ENCODE measurements around the gene PI4KA. TPM values are rescaled to one million over a fixed set of nuclear protein-coding genes. Genes with fewer than 3 reads are reported as not detected.
"Not testable (repeated sequence)": the region's sequence is repeated elsewhere in the genome, so short reads cannot be mapped to it uniquely, and the experiment has no call there.

Gene PI4KA
- total and polyA plus RNA-seq, 4 donors: 35.4 to 107 (median 50.3) TPM

- DNase-seq: no peak
These were observed 117.5 kb downstream of the PI4KA start for GRCh38 chr22:20741008-20741633.

GRCh38 chr22:20740222-20740951 lies 118.2 kb downstream of the PI4KA start:
- ATAC-seq (ENCODE audit: insufficient read depth, low FRiP score) (no peak), DNase-seq (no peak)
- H3K27me3 ChIP-seq (ENCODE audit: control insufficient read depth in 3 of 3, insufficient read depth in 3 of 3, low read length in 2 of 3): no peaks in the 10 kb centered on the region
- no peaks in the 10 kb centered on the region for H3K4me1 ChIP-seq (ENCODE audit: control insufficient read depth in 5 of 5, insufficient read depth in 5 of 5, low read length in 5 of 5)
- no peak overlapping the region for H3K4me3 ChIP-seq
- 88 to 93% methylated on average over 2 of the region's 2 CpGs for WGBS, 2 donors
- H3K9ac ChIP-seq (ENCODE audit: insufficient read depth in 1 of 2, low read length in 2 of 2): no peak overlapping the region
- TF ChIP-seq CTCF (IDR thresholded peaks at IDR 0.05; ENCODE audit: control extremely low read depth, extremely low read depth): no peak
- H3K27ac ChIP-seq (ENCODE audit: low read depth in 1 of 2, low read length in 1 of 2): no peak overlapping the region
- peaks cover 0 to 4% (median 0%) of the 10 kb centered on the region in 4 donors for H3K9me3 ChIP-seq (ENCODE audit: control insufficient read depth in 4 of 4, insufficient read depth in 3 of 4, low read length in 3 of 4)
- peaks cover 4 to 31% (median 19%) of the 10 kb centered on the region in 4 donors for H3K36me3 ChIP-seq (ENCODE audit: control insufficient read depth in 4 of 4, insufficient read depth in 4 of 4, low read length in 4 of 4)

More at GRCh38 chr22:20741008-20741633, 117.5 kb downstream of the PI4KA start:
- Histone ChIP-seq H3K27ac (ENCODE audit: low read depth in 1 of 2, low read length in 1 of 2) (no peak overlapping the region), H3K9ac (ENCODE audit: insufficient read depth in 1 of 2, low read length in 2 of 2) (no peak overlapping the region), H3K9me3 (ENCODE audit: control insufficient read depth in 4 of 4, insufficient read depth in 3 of 4, low read length in 3 of 4) (peaks cover 0 to 4% (median 0%) of the 10 kb centered on the region in 4 donors), H3K4me3 (no peak overlapping the region), H3K36me3 (ENCODE audit: control insufficient read depth in 4 of 4, insufficient read depth in 4 of 4, low read length in 4 of 4) (peaks cover 6 to 31% (median 19%) of the 10 kb centered on the region in 4 donors), H3K27me3 (ENCODE audit: control insufficient read depth in 3 of 3, insufficient read depth in 3 of 3, low read length in 2 of 3) (no peaks in the 10 kb centered on the region), H3K4me1 (ENCODE audit: control insufficient read depth in 5 of 5, insufficient read depth in 5 of 5, low read length in 5 of 5) (no peaks in the 10 kb centered on the region)
- TF ChIP-seq CTCF (IDR thresholded peaks at IDR 0.05; ENCODE audit: control extremely low read depth, extremely low read depth): no peak
- ATAC-seq (ENCODE audit: insufficient read depth, low FRiP score): no peak
- 87 to 91% methylated on average over 6 of the region's 6 CpGs for WGBS, 2 donors

- Histone ChIP-seq H3K4me1 (ENCODE audit: control insufficient read depth in 5 of 5, insufficient read depth in 5 of 5, low read length in 5 of 5) (no peaks in the 10 kb centered on the region), H3K9ac (ENCODE audit: insufficient read depth in 1 of 2, low read length in 2 of 2) (no peak overlapping the region), H3K36me3 (ENCODE audit: control insufficient read depth in 4 of 4, insufficient read depth in 4 of 4, low read length in 4 of 4) (peaks cover 4 to 24% (median 17%) of the 10 kb centered on the region in 4 donors), H3K27me3 (ENCODE audit: control insufficient read depth in 3 of 3, insufficient read depth in 3 of 3, low read length in 2 of 3) (no peaks in the 10 kb centered on the region), H3K27ac (ENCODE audit: low read depth in 1 of 2, low read length in 1 of 2) (no peak overlapping the region), H3K4me3 (no peak overlapping the region), H3K9me3 (ENCODE audit: control insufficient read depth in 4 of 4, insufficient read depth in 3 of 4, low read length in 3 of 4) (peaks cover 0 to 4% (median 0%) of the 10 kb centered on the region in 4 donors)
- ATAC-seq (ENCODE audit: insufficient read depth, low FRiP score) (no peak), DNase-seq (no peak)
- no peak for TF ChIP-seq CTCF (IDR thresholded peaks at IDR 0.05; ENCODE audit: control extremely low read depth, extremely low read depth)
- 47 to 72% methylated on average over 10 to 12 of the region's 12 CpGs for WGBS, 2 donors
These were observed 120.1 kb downstream of the PI4KA start for GRCh38 chr22:20738394-20739089.

GRCh38 chr22:20736891-20737290 lies 121.7 kb downstream of the PI4KA start:
- not testable (repeated sequence) for DNase-seq; H3K9ac ChIP-seq (ENCODE audit: insufficient read depth in 1 of 2, low read length in 2 of 2); H3K27me3 ChIP-seq (ENCODE audit: control insufficient read depth in 3 of 3, insufficient read depth in 3 of 3, low read length in 2 of 3); H3K9me3 ChIP-seq (ENCODE audit: control insufficient read depth in 4 of 4, insufficient read depth in 3 of 4, low read length in 3 of 4); H3K4me3 ChIP-seq; H3K27ac ChIP-seq (ENCODE audit: low read depth in 1 of 2, low read length in 1 of 2); ATAC-seq (ENCODE audit: insufficient read depth, low FRiP score); H3K4me1 ChIP-seq (ENCODE audit: control insufficient read depth in 5 of 5, insufficient read depth in 5 of 5, low read length in 5 of 5)
- H3K36me3 ChIP-seq (ENCODE audit: control insufficient read depth in 4 of 4, insufficient read depth in 4 of 4, low read length in 4 of 4): peaks cover 8 to 23% (median 17%) of the 10 kb centered on the region in 4 donors
- 89 to 93% methylated on average over 3 of the region's 3 CpGs for WGBS, 2 donors

GRCh38 chr22:20735356-20736162 lies 123.1 kb downstream of the PI4KA start:
- H3K4me1 ChIP-seq (ENCODE audit: control insufficient read depth in 5 of 5, insufficient read depth in 5 of 5, low read length in 5 of 5); H3K9me3 ChIP-seq (ENCODE audit: control insufficient read depth in 4 of 4, insufficient read depth in 3 of 4, low read length in 3 of 4); H3K27me3 ChIP-seq (ENCODE audit: control insufficient read depth in 3 of 3, insufficient read depth in 3 of 3, low read length in 2 of 3); H3K27ac ChIP-seq (ENCODE audit: low read depth in 1 of 2, low read length in 1 of 2); DNase-seq; H3K4me3 ChIP-seq; H3K9ac ChIP-seq (ENCODE audit: insufficient read depth in 1 of 2, low read length in 2 of 2): not testable (repeated sequence)
- ATAC-seq (ENCODE audit: insufficient read depth, low FRiP score): peak; percentile 21
- peaks cover 4 to 19% (median 10%) of the 10 kb centered on the region in 4 donors for H3K36me3 ChIP-seq (ENCODE audit: control insufficient read depth in 4 of 4, insufficient read depth in 4 of 4, low read length in 4 of 4)
- WGBS, 2 donors: 65 to 73% methylated on average over 9 to 12 of the region's 15 CpGs

Measured in lung (tissue), 12 donors.